NCI-H1417 treated with DMSO at 0.1 percent for 48 hours (cell line): ENCODE results near the gene KRT24.

Experiments
- DNase-seq: peaks from one replicate; lab custom pipeline; 2025; lab: John Stamatoyannopoulos, UW

Gene KRT24

DNA sequence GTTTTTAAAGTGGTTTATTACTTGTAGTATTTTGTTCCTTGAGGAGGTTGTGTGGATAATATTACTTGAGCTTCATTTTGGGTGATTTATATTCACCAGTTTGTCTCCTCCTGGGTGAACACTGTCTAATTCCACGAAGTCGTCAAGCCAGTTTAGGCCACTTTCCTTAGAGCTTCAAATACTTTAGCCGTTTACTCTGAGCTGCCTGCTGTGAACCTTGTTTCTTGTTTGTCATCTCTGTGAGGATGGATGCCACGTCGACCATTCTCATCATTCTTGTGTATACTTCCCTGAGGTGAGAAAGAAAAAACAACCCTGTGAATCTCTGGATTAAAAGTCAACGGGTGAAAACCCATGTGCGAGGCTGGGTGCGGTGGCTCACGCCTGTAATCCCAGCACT, 9.0 kb downstream of the KRT24 start:
- no peak for DNase-seq

DNA sequence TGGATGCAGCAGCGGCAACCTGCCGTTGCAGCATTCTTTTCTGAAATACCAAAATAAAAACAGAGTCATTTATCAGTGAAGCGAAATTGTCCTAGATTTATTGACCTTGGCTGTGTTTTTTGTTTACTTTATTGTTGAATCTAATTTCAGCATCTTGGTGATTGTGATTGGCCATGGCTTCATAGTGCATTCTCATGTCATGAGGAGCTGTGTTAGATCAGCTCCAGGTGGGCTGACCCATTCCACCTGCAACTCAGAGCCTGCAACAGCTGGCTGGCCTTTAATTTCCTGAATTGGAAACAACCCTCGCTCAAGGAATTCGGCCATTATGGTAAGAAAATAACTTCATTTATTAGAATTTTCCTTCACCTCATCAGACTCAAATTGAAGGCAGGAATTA, 16.4 kb downstream of the KRT24 start:
- no peak for DNase-seq

DNA sequence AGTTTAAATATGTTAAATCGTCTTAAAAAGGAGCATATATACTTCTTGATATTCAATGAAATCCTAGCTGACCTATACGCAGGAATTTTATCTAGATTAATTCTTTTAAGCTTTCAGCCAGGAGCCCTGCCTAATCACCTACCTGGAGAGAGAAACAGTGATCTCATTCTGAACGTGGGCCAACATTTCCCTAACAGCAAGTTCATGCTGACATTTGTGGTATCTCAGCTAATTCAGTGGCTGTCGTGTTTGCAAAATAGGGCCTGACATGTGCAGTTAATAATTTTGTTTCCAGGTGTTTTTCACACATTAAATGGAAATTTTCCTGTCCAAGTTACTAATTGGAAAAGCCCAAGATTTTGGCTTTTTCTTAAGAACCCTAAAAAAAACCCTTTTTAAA, 17.4 kb downstream of the KRT24 start:
- no peak for DNase-seq

DNA sequence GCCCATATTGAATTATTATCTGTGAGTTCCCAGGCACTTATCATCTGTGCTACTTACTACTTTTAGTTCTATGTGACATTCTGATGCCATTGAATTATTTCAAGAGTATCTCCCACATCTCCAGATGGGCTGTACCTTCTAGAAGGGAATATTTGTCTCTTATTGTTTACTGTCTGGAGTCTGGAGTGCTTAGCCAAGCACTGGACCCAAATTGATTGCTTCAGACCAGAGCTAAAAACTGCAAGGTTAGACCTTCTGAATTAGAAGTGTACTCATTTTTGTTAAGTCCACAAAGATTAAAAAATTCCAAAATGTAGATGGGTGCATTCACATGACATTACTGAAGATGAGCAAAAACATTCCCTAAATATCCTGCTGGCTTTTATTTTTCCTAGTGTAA, 22.6 kb downstream of the KRT24 start:
- no peak for DNase-seq

DNA sequence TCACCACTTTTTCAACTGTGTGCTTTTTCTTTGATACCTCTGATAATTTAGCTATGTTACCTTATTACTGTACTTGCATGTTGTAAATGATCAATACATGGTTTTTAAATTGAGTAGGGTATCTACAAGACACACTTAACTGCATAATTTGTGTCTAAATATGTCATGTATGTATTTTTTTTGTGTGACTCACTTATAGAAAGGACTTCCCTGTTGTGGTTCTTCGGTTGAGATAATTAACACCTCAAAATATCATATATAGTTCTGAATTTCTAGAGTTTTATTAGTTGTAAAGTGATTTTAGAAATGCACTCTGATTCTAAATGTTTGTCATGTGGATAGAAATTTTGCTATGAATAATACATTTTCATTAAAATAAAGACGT, 24.0 kb downstream of the KRT24 start:
- DNase-seq, result no peak

DNA sequence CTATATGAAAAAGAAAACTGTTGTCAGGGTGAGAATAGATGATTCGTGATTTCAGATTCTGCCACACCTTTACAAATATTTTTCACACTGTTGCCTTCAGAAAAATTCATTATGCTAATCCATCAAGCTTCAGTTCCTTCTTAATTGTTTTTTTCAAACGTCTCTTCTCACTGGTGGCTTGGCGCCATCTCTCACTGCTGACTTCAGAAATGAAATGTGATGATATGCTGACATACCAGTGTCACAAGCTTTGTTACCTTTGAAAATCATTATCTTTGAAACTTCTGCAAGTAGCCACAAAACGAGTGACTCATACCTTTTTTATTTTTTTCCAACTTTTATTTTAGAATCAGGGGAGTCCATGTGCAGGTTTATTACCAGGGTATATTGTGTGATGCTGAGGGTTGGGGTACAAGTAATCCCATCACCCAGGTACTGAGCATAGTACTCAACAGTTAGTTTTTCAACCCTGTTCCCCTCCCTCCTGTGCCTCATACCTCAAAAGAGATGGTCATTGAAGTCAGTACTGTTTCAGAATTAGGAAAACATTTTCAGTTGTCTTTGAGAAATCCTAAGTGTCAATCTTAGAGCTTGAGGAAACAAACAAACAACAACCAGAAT, 24.5 kb downstream of the KRT24 start:
- DNase-seq, result no peak

DNA sequence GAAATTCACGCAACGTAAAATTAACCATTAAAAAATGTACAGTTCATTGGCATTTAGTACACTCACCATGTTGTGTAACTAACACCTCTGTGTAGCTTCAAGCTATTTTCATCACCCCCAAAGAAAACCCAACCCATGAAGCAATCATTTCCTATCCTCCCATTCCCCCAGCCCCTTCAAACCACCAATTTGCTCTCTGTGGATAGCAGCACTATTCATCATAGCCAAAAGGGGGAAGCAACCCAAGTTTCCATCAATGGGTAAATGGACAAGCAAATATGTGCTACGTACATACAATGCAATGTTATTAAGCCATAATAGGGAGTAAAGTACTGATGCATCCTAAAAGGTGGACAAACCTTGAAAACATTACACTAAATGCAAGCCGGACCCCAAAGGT, 27.6 kb downstream of the KRT24 start:
- DNase-seq, result no peak

DNA sequence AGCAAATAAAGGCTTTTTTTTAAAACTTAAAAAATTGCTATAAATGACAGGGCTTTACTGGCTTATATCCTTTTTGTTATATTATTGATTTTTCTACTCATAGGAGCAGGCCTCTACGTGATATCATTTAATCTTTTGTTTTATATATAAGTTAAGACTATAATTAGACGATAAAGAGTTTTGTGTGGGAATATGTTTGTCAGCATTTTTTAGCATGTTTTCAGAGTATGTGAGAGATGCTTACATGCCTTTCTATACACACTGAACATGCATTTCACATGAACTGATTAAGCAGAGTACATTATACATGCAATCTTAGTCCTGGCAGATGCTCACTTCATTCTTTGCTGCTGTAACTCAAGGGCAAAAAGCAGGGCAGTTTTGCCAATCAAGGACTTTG, 30.9 kb downstream of the KRT24 start:
- no peak for DNase-seq

DNA sequence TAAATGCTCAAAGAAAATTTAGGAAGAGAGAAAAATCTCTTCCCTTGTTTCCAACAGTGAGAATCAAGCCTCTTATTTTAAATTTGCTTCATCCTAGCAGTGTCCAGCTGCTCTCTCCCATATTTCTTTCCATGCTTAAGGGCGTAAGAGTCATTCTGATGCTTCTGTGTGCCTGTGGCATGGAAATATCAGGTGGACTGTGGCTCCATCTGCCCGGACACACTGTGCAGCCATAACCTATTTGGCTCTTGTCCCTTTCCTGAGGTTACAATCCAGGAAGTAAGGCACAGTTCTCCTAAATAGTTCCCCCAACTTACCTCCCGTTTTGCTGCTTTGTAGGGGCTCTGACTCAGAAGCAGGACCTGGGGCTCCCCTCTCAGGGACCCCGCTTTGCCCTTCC, 32.3 kb downstream of the KRT24 start:
- no peak for DNase-seq

DNA sequence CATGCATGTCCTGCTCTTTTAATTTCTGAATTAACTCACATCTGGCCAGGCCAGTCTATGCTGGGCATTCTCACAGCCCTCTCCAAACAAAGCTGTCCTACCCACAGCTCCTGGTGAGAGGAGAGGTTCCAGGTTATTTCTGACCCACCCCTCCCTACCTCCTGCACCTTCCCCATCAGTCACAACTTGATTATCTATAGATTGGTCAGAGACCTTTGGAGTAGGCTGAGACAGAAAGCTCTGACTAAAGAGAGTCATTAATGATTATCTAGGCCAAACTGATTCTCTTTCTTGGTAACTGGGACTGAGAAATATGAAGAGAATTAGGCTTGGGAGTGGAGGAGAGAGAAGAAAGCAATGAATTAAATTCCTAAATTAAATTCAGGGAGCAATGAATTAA, 37.2 kb downstream of the KRT24 start:
- DNase-seq, result no peak

DNA sequence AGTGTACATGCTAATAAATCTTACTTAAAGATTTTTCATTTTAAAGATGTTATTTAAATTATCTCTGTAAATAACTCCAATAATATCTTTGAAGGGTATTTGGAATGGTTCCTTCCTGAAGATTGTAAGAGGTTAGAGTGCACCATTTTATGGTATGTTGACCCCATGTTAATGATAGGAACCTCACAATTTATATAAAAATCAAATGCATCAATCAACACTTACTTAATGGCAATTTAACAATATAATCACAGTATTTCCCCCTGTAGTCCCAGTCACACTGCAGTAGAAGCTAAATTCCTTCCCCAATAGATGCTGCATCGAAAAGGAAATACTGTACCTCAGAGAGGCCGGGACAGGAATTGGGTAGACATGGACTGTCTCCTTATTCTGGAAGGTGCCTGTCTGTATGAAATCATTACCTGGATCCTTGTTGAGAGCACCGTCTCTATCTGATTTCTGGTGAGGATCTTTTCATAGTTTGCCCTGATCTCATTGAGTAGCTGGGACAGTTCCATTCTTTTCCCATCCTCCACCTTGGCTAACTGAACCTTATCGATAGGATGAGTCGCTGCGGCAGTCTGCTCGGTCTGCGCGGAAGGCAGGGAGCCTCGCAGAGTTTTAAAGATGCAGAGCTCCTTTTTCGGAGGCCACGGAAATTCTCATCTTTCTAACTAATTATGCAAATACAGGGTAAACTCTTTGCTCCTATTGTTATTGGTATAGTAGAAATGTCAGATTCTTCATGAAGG, 38.8 kb downstream of the KRT24 start, which contains the start of gene KRT222:
KRT222 (minus strand) TSS at position 596 of the 752 bp plus-strand sequence; CDS start at position 518, 78 bp downstream.
- DNase-seq, result no peak

DNA sequence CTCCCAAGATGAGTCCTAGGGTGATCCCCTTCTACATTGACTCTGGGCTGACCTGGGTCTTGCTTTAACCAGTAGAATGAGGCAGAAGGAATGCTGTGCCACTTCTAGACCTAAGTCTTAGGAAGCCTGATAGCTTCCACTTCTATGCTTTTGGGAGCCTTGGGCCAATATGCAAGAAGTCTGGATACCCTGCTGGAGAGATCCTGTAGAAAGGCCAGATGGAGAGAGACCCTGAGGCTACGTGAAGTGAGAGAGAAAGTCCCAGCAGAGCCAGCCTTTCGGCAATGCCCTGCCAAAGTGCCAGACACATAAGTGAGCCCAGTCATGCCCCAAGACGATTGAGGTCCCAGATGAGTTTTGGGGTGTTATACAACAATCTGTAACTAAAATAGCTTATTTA, 40.3 kb downstream of the KRT24 start:
- DNase-seq, result no peak

DNA sequence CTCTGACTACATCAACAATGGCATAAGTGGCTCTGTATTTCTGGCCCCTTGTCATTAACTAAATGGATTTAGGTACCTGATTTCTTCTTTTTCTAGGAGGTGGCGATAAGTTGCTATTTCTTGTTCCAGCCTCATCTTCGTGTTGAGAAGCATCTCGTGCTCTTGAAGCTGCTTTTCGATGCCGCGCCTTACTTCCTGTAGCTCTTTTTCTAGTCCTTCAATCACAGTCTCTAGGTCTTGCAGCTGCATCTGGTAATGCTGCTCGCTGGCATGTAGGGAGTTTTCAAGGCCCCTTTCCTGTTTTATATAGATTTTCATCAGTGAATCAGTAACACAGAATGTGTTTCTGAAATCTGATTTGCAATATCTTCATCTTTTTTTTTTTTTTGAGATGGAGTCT, 43.6 kb downstream of the KRT24 start:
- no peak for DNase-seq

DNA sequence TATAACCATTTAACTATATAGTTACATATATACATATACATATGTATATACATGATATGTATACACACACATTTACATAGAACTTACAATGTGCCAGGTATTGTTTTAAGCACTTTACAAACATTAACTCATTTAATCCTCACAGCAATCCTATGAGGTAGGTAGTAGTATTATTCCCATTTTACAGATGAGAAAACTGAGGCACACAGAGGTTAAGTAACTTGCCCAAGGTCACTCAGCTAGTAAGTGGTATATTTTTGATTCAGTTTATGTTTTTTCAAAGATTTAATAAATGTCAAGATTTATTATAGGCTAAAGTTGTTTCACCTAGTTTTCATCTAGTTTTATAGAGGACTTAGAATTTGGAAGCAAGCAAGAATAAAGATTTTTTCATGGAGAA, 45.2 kb downstream of the KRT24 start:
- DNase-seq, result no peak

DNA sequence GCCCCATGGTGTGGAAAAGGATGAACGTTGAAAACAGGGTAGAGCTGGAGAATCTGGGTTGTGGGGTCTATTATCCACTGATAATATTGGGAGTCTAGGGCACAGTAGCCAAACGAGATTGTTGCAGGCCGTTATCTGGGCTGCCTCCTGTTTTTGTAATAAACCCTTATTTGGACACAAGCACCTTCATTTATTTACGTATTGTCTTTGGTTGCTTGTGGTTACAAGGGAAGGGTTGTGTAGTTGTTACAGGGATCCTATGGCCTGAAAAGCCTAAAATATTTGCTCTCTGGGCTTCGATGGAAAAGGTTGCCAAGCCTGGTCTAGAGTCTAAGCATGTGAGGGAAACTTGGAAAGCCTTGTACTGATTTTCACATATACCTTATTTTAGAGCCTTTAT, 51.6 kb downstream of the KRT24 start:
- no peak for DNase-seq

DNA sequence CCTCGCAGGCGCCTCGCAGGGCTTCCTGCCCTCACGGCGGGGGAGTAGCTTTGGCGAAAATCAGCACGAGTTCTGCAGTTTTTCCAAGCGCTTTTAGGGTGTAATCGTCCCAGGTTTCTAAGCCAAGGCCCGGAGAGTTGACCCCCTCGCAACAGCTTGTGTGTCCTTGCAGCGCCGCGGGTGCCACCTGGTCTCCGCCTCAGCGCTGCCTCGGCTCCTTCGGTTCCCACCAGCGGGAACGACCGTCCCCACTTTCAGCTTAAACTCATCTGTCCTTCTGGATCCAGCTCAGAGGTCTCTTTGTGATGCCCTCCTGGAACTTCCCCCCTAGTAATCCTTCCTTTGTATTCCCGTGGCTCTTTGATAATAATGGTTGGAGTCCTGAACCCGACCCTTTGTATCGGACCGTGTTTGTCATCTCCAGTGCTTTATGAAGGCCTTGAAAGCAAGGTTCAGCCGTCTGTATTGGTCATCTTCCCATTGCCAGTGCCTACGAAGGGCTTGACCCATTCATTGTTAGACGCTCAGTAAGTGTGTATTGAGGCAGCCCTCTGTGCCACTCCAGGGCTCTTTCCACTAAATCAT, 55.1 kb downstream of the KRT24 start:
- DNase-seq, result no peak
